SU-DHL-6 (cell line): ENCODE results near the gene SLC16A3.

Experiments used
- H2AFZ ChIP-seq: fragments of 200-600 bp; sonication (generic); 2 replicates; pipeline ENCODE4 v1.6.1; 2014; ENCODE audit warnings: low read depth, mild to moderate bottlenecking, moderate library complexity, mixed read lengths, antibody characterized with exemption, low read length; ENCODE audit not compliant: severe bottlenecking
- H3F3A ChIP-seq: fragments of 200-600 bp; shearing (Covaris generic); 2 replicates; pipeline ENCODE4 v1.6.0; 2016; ENCODE audit warnings: antibody characterized with exemption, mild to moderate bottlenecking; ENCODE audit not compliant: insufficient read depth
- H3K27ac ChIP-seq: fragments of 200-600 bp; sonication (generic); 2 replicates; pipeline ENCODE4 v1.5.1; 2016; ENCODE audit warnings: low read depth, mild to moderate bottlenecking, low read length, moderate library complexity, mixed read lengths
- H3K27me3 ChIP-seq: fragments of 200-600 bp; sonication (generic), shearing (Covaris generic); 2 replicates; pipeline ENCODE4 v1.6.0; 2014; ENCODE audit warnings: mild to moderate bottlenecking, low read length
- H3K36me3 ChIP-seq: fragments of 200-600 bp; sonication (generic); 2 replicates; pipeline ENCODE4 v1.6.1; 2014; ENCODE audit warnings: mild to moderate bottlenecking, low read length, mixed read lengths
- H3K4me2 ChIP-seq: fragments of 300-600, 200-600 bp; shearing (Covaris generic), sonication (generic); 2 replicates; pipeline ENCODE4 v1.6.0; 2014; ENCODE audit warnings: low read length, low read depth, mild to moderate bottlenecking; ENCODE audit not compliant: poor library complexity, severe bottlenecking
- H3K4me3 ChIP-seq: fragments of 200-600 bp; sonication (generic); 2 replicates; pipeline ENCODE4 v1.5.1; 2014; ENCODE audit warnings: antibody characterized with exemption, low read length, mild to moderate bottlenecking, mixed read lengths; ENCODE audit not compliant: insufficient read depth, poor library complexity, severe bottlenecking
- H3K79me2 ChIP-seq: fragments of 200-600 bp; sonication (generic); 2 replicates; pipeline ENCODE4 v1.6.1; 2014; ENCODE audit warnings: mild to moderate bottlenecking, low read length, moderate library complexity; ENCODE audit not compliant: insufficient read depth
- H3K9ac ChIP-seq: fragments of 200-600 bp; sonication (generic); 2 replicates; pipeline ENCODE4 v1.7.0; 2014; ENCODE audit warnings: mild to moderate bottlenecking, low read length
- H3K9me2 ChIP-seq: fragments of 200-600 bp; sonication (generic); replicated peaks from 2 replicates; pipeline ENCODE4 v1.6.1; 2014; ENCODE audit warnings: low read length; ENCODE audit not compliant: insufficient read depth
- H3K9me3 ChIP-seq: fragments of 200-600 bp; sonication (generic); 2 replicates; pipeline ENCODE4 v1.6.1; 2014; ENCODE audit warnings: low read length, mixed read lengths; ENCODE audit not compliant: insufficient read depth
- H4K20me1 ChIP-seq: fragments of 200-600 bp; sonication (generic); 2 replicates; pipeline ENCODE4 v1.6.1; 2014; ENCODE audit warnings: low read depth, mild to moderate bottlenecking, antibody characterized with exemption, low read length, moderate library complexity, mixed read lengths
- CTCF ChIP-seq: fragments of 200-600 bp; sonication (generic); IDR thresholded peaks from one replicate; pipeline ENCODE4 v1.5.1; 2017; ENCODE audit warnings: antibody characterized with exemption, mild to moderate bottlenecking, low read length, moderate library complexity; ENCODE audit not compliant: insufficient read depth, poor library complexity, severe bottlenecking
- EZH2phosphoT487 ChIP-seq: fragments of 200-600 bp; sonication (generic), shearing (Covaris generic); conservative IDR thresholded peaks from 2 replicates; pipeline ENCODE4 v1.6.1; 2018; ENCODE audit warnings: mild to moderate bottlenecking, antibody characterized with exemption, low read length, moderate library complexity, mixed read lengths

SLC16A3 gene

GRCh38 chr17:82215972-82216300 lies 12.9 kb upstream of the SLC16A3 start:
- Histone ChIP-seq H3K27ac (no peak overlapping the region), H3K4me2 (no peak overlapping the region), H3K4me3 (no peak overlapping the region), H4K20me1 (no peaks in the 10 kb centered on the region), H3K27me3 (no peaks in the 10 kb centered on the region), H3K9ac (no peak overlapping the region), H3F3A (0 out of 2 replicates have a peak, but pooled peaks cover 3% of the 10 kb centered on the region), H3K9me3 (no peaks in the 10 kb centered on the region), H3K9me2 (no peaks in the 10 kb centered on the region), H2AFZ (no peak overlapping the region), H3K79me2 (no peaks in the 10 kb centered on the region), H3K36me3 (no peaks in the 10 kb centered on the region)
- no peak for TF ChIP-seq EZH2phosphoT487
- no peak for TF ChIP-seq CTCF

- TF ChIP-seq EZH2phosphoT487: no peak
- TF ChIP-seq CTCF: no peak
- no peaks in the 10 kb centered on the region for H3K27me3 ChIP-seq
- no peaks in the 10 kb centered on the region for H3K36me3 ChIP-seq
- H3K9ac ChIP-seq: no peak overlapping the region
- no peaks in the 10 kb centered on the region for H3K9me3 ChIP-seq
- no peak overlapping the region for H3K4me3 ChIP-seq
- no peaks in the 10 kb centered on the region for H4K20me1 ChIP-seq
- H3F3A ChIP-seq: 0 out of 2 replicates have a peak, but pooled peaks cover 3% of the 10 kb centered on the region
- no peak overlapping the region for H3K27ac ChIP-seq
- no peak overlapping the region for H3K4me2 ChIP-seq
- H3K79me2 ChIP-seq: no peaks in the 10 kb centered on the region
- H3K9me2 ChIP-seq: no peaks in the 10 kb centered on the region
- no peak overlapping the region for H2AFZ ChIP-seq
Measured at GRCh38 chr17:82216301-82217119, 12.3 kb upstream of the SLC16A3 start.

DNA sequence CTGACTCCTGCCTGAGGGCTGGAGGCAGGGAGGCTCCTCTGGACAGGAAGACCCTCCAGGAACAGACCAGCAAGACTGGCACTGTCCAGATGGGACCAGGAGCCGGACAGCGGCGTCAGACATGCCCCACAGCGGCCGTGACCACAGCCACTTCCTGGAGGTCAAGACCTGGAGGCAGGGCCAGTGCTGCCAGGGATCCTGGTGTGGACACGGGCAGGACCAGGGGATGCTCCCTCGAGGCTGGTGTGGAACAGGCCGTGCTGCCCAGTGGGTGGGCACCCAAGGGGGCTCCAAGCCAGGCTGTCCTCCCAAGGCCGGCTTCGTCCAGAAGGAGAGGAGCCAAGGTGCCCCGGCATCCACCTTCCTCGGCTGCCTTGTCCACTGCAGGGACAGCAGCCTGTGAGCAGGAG lies 11.7 kb upstream of the SLC16A3 start:
- Histone ChIP-seq H3F3A (0 out of 2 replicates have a peak, but pooled peaks cover 3% of the 10 kb centered on the region), H2AFZ (no peak overlapping the region), H3K27ac (no peak overlapping the region), H3K79me2 (no peaks in the 10 kb centered on the region), H3K4me3 (no peak overlapping the region), H3K27me3 (no peaks in the 10 kb centered on the region), H3K36me3 (no peaks in the 10 kb centered on the region), H3K9me3 (no peaks in the 10 kb centered on the region), H3K4me2 (no peak overlapping the region), H3K9me2 (no peaks in the 10 kb centered on the region), H3K9ac (no peak overlapping the region), H4K20me1 (no peaks in the 10 kb centered on the region)
- TF ChIP-seq CTCF: no peak
- TF ChIP-seq EZH2phosphoT487: no peak
